ENCODE data around the gene CRKL.
"Not testable (repeated sequence)": the region's sequence is repeated elsewhere in the genome, so short reads cannot be mapped to it uniquely, and the experiment has no call there.

CRKL gene

DNA sequence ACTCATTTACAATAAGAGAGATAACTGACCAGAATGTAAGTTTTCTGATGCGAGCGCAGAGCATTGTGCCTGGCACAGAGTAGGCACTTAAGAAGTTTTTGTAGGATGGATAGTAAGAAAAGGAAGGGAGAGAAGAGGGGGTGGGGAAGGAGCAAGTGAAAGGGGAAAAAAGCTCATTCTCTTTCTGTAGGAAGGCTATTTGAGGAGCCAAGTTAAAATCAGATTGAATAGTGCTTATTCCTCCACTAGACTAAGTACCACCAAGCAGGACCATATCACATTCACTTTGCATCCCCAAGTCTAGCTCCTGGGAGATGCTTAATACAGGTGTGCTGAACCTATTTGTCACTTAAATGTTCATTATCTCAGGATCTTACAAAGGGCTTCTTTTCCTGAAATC lies 14.1 kb upstream of the CRKL start:
- no peak for DNase-seq

DNA sequence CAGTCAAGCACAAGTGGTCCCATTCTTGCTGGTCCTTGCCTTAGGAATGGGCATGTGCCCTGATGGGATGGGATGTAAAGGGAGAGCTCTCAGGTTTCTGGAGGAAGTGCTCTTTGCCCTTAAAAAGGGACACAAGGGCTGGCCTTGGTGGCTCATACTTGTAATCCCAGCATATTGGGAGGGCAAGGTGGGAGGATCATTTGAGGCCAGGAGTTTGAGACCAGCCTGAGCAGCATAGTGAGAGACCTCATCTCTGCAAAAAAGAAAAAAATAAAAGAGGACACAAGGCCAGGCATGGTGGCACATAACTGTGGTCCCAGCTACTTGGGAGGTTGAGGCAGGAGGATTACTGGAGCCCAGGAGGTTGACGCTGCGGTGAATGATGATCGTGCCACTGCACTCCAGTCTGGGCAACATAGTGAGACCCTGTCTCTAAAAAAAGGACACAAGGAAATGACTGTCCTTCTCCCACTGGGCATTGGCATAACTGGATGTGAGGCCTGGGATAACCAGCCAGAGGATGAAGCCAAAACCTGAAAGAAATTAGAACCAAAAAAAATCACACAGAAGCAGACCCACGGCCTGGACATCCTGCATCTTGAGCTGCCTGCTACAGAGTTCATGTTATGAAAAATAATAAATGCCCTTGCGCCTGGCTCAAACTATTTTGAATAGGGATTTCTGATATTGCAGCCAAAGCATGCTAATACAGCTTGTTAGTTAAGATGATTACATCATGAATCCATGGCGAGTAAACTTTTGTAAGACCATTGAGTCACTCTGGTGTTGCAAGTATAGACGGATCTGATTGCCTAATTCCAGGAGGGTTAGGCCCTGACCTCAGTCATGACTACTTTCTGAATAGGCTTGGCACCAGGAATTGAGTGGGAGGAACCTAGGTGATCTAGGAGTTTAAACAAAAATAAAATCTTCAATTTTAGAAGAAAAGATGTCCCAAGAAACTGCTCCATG lies 12.9 kb upstream of the CRKL start:
- DNase-seq = no peak

DNA sequence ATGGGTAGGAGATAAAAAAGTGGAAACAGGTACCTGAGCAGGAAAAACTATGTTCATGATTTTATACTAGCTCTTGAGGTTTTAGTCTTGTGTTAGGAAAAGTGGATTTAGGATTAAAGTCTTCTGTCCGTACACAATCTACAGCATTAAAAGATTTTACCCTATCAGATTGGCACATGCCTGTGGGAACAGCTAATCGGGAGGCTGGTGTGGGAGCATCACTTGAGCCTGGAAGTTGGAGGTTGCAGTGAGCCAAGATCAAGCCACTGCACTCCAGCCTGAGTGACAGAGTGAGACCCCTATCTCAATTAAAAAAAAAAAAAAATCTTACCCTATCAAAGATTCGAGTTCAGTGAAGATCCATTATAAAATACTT lies 12.2 kb upstream of the CRKL start:
- no peak for DNase-seq

DNA sequence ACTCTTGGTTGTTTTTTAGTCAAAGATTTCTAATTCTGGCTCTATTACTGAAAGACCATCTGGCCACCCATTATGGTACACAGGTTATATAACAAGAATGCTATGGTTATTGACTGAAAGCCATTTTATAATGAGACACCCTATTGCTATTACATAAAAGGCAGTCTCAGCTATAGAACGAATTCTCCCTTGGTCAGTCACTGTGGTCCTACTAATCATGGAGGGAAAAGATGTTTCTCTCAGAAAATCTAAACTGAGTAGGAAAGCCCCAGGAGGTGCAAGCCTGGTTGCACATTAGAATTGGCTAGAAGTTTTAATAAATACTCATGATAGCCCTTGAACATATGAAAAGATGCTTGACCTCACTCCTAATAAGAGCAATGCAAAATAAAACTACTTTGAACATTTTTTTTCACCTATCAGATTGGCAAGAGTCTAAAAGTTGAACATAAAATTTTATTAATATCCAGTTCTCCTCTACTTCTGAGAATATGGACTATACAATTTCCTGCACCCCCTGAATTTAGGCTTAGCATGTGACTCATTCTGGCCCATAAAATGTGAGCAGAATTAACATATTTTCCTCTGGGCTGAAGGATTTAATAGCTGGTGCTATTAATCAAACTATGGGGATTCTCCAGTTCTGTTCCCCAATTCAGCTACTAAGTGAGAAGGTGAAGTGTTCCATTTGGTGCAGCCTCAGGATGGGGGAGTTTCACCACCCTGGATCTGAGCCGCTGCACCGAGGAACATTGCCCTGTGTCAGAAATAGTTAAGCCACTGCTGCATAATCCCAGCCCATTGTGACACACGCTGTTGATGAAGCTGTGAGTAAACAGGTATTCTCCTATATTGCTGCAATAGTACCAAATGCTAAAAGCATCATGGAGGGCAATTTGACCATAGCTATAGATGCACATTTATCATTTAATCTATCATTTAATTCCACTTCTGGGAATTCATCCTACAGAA lies 11.5 kb upstream of the CRKL start:
- peak; percentile 50 for DNase-seq

DNA sequence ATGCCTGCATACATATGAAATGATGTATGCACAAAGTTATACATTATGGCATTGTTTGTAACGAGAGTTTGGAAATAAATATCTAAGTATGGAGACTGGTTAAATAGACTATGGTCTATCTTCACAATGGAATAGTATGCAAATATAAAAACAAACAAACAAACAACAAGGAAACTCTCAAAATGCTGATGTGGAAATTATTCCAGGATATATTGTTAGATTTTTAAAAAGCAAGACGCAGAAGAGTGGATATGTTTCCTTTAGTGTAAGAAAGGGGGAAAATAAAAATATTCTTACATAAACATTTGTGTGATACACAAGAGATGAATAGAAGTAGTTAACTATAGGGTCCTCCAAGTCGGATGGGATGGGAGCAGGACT lies 10.8 kb upstream of the CRKL start:
- no peak for DNase-seq

DNA sequence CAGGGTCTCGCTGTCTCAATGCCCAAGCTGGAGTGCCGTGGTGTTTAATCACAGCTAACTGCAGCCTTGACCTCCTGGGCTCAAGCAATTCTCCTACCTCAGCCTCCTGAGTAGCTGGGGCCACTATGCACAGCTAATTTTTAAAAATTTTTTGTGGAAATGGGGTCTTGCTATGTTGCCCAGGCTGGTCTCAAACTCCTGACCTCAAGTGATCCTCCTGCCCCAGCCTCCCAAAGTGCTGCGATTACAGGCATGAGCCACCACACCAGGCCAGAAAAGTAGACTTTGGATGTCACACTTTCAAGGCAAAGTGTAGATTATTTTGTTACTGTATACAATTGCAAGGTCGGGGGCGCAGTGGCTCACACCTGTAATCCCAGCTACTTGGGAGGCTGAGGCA lies 8.5 kb upstream of the CRKL start:
- not testable (repeated sequence) for DNase-seq

DNA sequence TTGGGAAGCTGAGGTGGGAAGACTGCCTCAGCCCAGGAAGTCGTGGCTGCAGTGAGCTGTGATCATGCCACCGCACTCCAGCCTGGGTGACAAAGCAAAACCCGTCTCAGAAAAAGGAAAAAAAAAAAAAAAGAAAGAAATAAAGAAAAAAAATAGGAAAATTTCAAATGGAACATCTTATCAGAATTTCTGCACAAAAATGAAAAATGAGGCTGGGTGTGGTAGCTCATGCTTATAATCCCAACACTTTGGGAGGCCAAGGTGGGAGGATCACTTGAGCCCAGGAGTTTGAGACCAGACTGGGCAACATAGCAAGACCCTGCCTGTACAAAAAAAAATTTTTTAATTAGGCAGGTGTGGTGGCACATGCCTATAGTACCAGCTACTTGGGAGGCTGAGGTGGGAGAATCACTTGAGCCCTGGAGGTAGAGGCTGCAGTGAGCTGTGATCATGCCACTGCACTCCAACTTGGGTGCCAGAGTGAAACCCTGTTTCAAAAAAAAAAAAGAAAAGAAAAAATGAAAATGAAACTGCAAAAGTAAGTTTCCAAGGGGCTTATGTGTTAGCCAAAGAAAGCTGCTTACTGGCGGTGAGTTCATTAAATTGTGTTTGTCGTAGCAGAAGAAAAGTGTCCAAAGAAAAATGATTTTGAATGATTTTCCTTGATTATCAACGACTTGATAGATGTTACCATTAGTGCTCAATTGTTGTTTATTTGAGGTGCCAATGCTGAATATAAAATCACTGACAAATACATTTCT lies 7.5 kb upstream of the CRKL start:
- no peak for DNase-seq

DNA sequence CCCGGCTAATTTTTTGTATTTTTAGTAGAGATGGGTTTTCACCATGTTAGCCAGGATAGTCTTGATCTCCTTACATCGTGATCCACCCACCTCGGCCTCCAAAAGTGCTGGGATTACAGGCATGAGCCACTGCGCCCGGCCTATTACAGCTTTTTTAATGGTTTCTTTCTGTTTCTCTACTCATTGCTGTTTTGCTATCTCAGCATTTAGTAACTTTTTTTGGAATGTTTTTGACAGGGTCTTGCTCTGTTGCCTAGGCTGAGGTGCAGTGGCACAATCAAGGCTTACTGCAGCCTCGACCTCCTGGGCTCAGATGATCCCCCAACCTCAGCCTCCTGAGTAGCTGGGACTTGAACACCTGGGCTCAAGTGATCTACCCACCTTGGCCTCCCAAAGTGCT lies 4.7 kb upstream of the CRKL start:
- no peak for DNase-seq

DNA sequence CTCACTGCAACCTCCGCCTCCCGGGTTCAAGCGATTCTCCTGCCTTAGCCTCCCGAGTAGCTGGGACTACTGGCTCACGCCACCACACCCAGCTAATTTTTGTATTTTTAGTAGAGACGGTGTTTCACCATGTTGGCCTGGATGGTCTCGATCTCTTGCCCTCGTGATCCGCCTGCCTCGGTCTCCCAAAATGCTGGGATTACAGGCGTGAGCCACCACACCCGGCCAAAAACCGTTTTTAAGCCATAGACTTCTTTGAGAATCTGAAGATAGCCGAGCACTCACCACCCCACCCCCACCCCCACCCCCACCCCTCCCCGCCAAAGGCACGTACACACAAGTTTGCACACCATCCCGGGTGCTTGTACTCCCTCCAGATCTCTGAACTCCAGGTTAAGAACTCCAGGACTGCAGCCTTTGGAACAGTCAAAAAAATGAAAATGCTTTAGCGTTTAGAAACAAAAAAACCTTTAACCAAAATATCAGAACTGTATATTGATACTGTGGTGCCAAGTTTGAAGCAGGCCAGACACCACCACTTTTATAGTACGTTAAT lies 1.5 kb downstream of the CRKL start:
- DNase-seq = no peak

DNA sequence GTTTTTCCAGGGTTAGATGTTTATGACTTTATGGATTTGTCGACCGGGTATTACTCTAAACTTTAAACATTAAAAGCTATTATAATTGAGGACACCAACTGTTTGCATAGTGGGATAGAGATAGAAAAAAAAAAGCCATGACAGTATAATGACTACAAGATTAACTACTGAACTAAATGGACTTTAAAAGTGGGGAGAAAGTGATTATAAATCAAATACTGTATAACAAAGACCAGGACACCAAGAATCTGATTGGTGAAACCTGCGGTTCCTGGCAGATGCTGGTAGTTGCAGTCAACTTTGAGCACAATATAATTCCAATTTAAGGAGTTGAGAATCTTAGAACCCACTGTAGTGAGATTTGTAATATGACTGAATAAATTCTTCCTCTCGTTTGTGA lies 2.5 kb downstream of the CRKL start:
- DNase-seq = no peak

DNA sequence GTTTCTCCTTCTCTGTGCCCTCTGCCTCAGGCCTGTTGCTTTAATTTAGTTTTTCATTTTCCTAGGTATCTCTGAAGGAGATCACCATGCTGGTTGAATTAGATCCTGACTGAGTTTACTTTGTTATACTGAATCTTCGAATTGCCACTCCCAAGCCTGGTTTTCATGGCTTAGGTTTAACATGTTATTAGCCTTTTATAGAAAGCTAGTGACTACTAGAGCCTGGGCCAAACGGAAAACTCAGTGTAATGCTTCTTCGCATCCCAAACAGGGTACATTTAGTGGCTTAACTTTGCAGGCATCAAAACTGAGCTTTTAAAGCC lies 3.6 kb downstream of the CRKL start:
- no peak for DNase-seq

DNA sequence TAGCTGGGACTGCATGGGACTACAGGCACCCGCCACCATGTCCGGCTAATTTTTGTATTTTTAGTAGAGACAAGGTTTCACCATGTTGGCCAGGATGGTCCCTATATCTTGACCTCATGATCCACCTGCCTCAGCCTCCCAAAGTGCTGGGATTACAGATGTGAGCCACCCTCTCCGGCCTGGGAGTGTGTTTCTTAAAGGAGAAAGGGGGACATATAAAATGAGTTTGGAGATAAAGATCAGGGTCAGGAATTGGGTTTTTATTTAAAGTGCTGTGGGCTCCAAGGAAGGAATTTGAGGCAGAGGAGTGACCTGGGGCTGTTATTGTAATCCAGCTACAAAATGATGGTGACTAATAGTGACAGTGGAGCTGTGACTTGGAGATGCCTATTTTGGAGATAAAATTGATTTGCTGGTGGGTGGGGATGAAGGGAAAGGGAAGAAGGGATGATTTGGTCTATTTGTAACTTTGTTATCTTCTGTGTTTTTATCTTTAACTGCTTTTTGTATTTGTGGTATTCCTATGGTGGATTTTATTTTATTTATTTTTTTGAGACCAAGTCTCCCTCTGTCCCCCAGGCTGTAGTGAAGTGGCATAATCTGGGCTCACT lies 5.0 kb downstream of the CRKL start:
- no peak for DNase-seq

DNA sequence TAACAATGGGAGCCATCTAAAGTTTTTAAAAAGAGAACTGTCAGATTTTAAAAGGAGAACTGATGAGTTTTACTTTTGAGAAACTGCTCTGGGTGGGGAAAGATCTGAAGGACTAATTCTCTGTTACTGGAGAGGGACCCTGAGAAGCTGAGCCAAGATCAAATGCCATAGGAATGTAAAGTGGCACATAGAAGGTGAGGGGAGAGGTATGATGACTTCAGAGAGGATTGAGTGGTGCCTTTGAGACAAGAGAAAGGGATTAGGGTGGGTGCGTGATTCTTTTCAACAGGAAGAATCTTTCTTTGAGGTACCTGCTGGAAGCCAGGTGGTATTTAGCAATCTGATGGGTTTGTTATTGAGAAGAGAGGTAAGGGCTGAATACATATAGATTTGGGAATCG lies 9.0 kb downstream of the CRKL start:
- no peak for DNase-seq

DNA sequence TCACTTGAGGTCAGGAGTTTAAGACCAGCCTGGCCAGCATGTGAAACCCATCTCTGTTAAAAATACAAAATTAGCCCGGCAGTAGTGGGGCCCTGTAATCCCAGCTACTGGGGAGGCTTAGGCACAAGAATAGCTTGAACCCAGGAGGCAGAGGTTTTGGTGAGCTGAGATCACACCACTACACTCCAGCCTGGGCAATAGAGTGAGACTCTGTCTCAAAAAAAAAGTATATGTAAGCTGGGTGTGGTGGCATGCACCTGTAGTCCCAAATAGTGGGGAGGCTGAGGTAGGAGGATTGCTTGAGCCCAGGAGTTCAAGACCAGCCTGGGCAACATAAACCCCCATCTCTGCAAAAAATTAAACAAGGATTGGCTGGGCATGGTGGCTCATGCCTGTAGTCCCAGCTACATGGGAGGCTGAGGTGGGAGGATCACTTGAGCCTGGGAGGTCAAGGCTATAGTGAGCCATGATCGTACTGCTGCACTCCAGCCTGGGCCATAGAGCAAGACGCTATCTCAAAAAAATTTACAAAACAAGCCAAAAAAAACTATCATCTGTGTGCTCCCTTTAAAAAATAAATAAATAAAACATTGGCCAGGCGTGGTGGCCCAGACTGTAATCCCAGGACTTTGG lies 10.8 kb downstream of the CRKL start:
- no peak for DNase-seq

DNA sequence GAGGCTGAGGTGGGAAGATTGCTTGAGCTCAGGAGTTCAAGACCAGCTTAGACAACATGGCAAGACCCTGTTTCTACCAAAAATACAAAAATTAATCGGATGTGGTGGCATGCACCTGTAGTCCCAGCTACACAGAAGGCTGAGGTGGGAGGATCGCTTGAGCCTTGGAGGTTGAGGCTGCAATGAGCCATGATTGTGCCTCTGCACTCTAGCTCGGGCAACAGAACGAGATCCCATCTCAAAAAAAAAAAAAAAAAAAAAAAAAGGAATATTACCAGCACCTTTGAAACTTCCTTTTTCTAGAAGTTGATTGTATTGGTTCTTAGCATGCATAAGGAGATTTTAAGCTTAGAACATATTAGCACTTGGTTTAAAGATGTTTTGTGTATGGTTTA lies 11.4 kb downstream of the CRKL start:
- no peak for DNase-seq

DNA sequence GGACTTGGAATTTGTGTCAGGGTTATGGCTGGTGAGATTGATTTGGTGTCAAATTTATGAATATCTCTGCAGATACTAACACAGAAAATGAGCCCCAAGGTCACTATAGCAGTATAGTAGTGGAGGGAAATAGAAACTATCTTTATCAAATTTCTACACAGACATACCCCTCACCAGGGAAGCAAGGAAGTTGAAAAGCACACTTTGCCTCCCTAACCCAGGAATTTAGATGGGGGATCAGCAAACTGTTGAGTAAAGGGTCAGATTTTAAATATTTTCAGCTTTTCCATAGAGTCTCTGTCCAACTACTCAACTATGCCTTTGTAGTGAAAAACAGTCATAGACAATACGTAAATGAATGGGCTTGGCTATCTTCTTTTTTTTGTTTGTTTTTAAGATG lies 12.8 kb downstream of the CRKL start:
- DNase-seq = no peak

DNA sequence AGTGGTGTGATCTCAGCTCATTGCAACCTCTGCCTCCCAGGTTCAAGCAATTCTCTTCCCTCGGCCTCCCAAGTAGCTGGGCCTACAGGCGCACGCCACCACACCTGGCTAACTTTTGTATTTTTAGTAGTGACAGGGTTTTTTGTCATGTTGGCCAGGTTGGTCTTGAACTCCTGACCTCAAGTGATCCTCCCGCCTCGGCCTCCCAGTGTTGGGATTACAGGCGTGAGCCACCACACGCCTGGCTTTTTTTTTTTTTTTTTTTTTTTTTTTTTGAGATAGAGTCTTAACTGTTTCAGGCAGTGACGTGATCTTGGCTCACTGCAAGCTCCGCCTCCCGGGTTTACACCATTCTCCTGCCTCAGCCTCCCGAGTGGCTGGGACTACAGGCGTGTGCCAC lies 13.2 kb downstream of the CRKL start:
- not testable (repeated sequence) for DNase-seq

DNA sequence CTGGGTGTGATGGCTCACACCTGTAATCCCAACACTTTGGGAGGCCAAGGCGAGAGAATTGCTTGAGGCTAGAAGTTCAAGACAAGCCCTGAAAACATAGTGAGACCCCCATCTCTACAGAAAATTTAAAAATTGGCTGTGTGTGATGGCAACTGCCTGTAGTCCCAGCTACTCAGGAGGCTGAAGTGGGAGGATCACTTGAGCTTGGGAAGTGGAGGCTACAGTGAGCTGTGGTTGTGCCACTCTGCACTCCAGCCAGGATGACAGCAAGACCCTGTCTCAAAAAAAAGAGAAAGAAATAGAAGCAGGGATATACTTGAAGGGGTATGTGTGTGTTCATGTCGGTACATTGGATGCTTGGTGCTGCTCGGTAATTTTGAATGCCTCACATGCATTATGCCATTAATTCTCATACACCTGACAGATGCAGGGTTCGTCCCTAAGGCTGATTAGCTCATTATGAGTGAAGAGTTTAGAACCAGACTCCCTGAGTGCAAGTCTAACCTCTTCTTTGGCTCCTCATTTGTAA lies 14.0 kb downstream of the CRKL start:
- no peak for DNase-seq

DNA sequence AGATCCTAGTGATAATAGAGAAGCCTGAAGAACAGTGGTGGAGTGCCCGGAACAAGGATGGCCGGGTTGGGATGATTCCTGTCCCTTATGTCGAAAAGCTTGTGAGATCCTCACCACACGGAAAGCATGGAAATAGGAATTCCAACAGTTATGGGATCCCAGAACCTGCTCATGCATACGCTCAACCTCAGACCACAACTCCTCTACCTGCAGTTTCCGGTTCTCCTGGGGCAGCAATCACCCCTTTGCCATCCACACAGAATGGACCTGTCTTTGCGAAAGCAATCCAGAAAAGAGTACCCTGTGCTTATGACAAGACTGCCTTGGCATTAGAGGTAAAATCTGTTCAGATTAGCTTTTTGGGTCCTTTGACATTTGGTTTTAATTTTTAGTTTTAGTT lies 16.7 kb downstream of the CRKL start:
- no peak for DNase-seq

DNA sequence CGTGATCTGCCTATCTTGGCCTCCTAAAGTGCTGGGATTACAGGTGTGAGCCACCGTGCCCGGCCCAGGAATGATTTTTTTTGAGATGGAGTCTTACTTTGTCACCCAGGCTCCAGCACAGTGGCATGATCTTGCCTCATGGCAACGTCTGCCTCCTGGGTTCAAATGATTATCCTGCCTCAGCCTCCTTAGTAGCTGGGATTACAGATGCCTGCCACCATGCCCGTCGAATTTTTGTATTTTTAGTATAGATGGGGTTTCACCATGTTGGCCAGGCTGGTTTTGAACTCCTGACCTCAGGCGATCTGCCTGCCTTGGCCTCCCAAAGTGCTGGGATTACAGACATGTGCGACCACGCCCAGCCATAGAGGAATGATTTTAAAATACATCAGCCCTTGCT lies 17.8 kb downstream of the CRKL start:
- DNase-seq = not testable (repeated sequence)

DNA sequence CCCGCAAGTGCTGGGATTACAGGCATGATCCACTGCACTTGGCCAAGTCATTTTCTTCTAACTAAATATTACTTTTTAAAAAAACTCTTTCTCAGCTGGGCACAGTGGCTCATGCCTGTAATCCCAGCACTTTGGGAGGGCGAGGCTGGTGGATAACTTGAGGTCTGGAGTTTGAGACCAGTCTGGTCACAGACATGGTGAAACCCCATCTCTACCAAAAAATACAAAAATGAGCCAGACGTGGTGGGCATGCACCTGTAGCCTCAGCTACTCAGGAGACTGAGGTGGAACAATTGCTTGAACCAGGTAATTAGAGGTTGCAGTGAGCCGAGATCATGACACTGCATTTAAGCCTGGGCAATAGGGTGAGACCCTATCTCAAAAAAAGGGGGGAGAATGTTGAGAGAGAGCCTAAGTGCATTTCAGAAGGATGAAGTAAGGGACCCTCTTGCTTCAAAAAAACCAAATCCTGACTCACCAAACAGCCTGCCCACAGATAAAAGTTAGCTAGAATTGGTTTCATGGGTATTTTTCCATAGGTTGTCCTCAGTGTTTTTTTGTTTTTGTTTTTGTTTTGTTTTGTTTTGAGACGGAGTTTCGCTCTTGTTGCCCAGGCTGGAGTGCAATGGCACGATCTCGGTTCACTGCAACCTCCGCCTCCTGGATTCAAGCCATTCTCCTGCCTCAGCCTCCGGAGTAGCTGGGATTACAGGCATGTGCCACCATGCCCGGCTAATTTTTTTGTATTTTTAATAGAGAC lies 18.8 kb downstream of the CRKL start:
- not testable (repeated sequence) for DNase-seq

All from NCI-H1694 (cell line).